Measurements from ENCODE around the gene GCSAM. TPM values are rescaled to one million over a fixed set of nuclear protein-coding genes. Genes with fewer than 3 reads are reported as not detected.

Gene GCSAM
- total RNA-seq, 2 experiments from 2014 or later = 14.5 to 14.6 TPM

DNA sequence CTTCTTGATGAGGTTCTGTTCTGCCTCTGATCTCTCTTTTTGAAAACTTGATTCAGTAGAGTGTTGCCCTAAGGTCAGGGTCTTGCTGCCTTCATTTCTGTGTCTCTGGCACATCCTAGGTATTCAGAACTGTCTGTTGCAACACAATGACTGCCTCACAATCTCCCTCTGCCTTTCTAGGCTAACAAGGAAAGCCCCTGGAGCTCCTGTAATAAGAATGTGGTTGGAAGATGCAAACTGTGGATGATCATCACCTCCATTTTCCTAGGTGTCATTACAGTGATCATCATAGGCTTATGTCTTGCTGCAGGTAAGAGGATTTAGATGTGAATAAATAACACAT, 39.9 kb downstream of the GCSAM start:
- Mint-ChIP-seq H3K4me3 (no peak overlapping the region), H3K4me1 (ENCODE audit: low read depth) (peaks cover 23% of the 10 kb centered on the region), H3K36me3 (ENCODE audit: low read depth) (no peaks in the 10 kb centered on the region), H3K9me3 (no peaks in the 10 kb centered on the region), H3K27me3 (ENCODE audit: low read depth) (peaks cover 1% of the 10 kb centered on the region), H3K27ac (no peak overlapping the region)
- no peak for DNase-seq
- CTCF ChIA-PET = no interaction called here
- intact Hi-C loops (cut with micrococcal nuclease) = no loop called here

DNA sequence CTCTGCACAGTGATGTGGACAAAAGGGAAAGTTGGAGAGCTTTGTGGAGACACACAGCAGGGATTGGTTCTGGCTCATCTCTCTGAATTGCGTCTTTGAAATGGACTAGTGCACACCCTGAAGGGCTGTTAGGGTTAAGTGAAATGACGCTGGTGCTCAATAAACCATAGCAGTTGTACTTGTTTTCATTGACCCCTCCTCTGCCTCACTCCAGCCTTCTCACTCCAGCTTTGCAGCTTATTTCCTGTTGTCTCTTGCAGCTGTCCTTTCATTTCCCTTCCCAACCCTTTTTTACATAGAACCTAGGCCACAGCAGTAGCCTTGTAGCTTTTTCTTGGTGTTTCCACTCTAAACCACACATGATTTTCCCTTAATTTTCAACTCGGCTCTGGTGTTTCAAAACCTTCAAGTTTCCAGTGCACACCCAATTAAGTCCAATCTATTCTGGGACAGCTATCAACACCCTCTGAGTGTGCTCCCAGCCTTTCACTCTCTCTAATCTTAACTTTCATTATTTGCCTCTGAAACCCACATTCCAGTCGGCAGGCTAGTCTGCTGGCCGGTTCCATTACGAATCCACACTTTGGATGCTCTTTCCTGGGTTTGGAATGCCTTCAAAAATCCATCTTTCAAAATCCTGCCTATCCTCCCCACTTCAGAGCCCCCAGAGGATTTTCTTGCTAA, 40.4 kb downstream of the GCSAM start:
- H3K36me3 Mint-ChIP-seq (ENCODE audit: low read depth) = no peaks in the 10 kb centered on the region
- no peak overlapping the region for H3K4me3 Mint-ChIP-seq
- no peak overlapping the region for H3K27ac Mint-ChIP-seq
- peaks cover 19% of the 10 kb centered on the region for H3K4me1 Mint-ChIP-seq (ENCODE audit: low read depth)
- peaks cover 6% of the 10 kb centered on the region for H3K27me3 Mint-ChIP-seq (ENCODE audit: low read depth)
- no peak for DNase-seq
- CTCF ChIA-PET = interaction anchor here (0.6 to 1.2 kb wide), 2 partner anchors 19 to 459 kb away, joined by 3 read pairs; no protein-coding TSS in a partner anchor
- no peaks in the 10 kb centered on the region for H3K9me3 Mint-ChIP-seq
- intact Hi-C loops (cut with micrococcal nuclease) = no loop called here

DNA sequence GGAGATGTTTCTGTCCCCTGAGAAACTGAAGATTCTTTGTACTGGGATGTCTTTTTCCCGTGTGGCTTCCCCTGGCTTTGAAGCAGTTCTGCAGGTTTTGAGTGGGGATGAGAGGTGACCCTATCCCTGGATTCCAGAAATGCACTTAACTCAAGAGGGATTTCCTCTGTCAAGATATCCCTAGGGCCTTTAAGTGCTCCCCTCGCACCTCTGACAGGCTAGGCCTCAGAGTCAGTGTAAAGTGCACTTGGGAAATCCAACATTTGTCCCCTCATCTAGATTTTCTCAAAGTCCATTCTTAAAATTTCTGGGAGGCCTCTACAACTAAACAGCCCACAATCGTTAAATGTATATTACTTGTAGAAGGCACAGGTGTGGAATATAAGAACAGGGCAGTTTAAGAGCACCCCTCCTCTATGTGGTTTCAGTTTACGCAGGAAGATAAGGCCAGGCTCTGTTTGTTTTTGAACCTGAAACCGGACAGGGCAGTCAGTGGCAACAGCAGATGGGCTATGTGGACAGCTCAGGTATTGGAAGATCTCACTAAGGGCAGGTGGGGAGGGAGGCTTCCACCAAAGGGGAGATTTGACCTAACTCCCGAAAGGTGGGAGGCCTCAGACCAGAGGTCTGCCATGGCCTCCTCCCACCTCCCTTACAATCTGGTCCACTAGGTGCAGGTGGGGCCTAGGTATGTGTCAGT, 42.0 kb downstream of the GCSAM start:
- Mint-ChIP-seq H3K27me3 (ENCODE audit: low read depth) (peaks cover 6% of the 10 kb centered on the region), H3K27ac (no peak overlapping the region), H3K4me1 (ENCODE audit: low read depth) (peaks cover 22% of the 10 kb centered on the region), H3K36me3 (ENCODE audit: low read depth) (no peaks in the 10 kb centered on the region), H3K9me3 (no peaks in the 10 kb centered on the region), H3K4me3 (no peak overlapping the region)
- no peak for DNase-seq
- intact Hi-C loops (cut with micrococcal nuclease) = no loop called here
- CTCF ChIA-PET = interaction anchor here (0.9 kb wide), 1 partner anchor 90 kb away, joined by 3 read pairs; no protein-coding TSS in a partner anchor

DNA sequence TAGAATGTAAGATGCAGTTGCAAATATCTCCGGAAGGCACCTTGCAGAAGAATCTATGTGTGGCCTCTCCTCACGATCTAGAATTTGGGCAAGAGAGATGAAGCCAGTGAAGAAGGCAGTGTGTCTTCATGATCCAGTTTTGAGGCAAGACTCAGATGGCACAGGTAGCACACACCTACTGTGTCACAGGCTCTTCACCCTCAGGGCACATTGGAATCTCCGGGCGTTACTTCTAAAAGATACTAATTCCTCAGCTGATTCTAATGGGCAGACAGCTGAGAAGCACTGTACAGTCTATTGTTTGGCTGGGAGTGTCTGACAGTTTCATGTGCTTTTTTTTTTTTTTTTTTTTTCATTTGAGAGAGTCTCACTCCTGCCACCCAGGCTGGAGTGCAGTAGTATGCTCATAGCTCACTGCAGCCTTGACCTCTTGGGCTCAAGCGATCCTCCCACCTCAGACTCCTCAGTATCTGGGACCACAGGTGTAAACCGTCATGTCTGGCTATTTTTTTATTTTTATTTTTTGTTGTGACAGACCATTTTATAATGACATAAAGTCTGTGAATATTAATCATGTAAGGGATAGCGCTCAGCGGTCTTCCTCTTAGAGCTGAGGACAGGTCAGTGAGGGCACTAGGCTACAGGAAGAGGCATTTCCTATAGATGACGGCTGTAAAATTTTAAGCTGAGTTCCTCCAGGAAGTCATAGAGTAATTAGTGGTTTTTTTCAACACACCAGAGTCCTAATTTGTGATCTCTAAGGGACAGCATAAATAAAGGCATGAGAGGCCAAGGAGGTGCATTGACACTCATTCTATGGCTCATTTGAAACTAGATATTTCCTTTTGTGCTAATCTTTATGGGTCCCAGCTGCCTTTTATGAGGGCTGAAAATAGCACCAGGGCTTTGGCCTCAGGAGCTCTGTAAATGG, 42.8 kb downstream of the GCSAM start:
- intact Hi-C loops (cut with micrococcal nuclease) = no loop called here
- CTCF ChIA-PET = interaction anchor here (0.9 kb wide), 1 partner anchor 89 kb away, joined by 3 read pairs; no protein-coding TSS in a partner anchor
- Mint-ChIP-seq H3K4me1 (ENCODE audit: low read depth) (peaks cover 30% of the 10 kb centered on the region), H3K4me3 (no peak overlapping the region), H3K27ac (no peak overlapping the region), H3K36me3 (ENCODE audit: low read depth) (no peaks in the 10 kb centered on the region), H3K9me3 (no peaks in the 10 kb centered on the region), H3K27me3 (ENCODE audit: low read depth) (peaks cover 6% of the 10 kb centered on the region)
- DNase-seq = no peak

DNA sequence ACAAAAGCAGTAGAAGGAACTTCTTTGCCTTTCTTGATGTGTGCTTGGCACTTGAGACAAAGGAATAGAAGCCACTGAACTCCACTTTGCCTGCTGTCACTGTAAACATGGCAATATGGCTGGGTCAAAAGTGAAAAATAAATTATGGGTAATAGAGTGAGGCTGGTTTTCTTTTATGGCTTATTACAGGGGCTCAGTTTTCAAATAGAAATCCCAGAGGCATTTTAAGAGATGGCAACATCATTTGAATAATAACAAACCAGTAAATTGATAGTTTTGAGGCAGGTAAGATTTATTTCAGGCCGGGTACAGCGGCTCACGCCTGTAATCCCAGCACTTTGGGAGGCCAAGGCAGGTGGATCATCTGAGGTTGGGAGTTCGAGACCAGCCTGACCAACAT, 44.1 kb downstream of the GCSAM start:
- Mint-ChIP-seq H3K4me1 (ENCODE audit: low read depth) (peaks cover 31% of the 10 kb centered on the region), H3K27me3 (ENCODE audit: low read depth) (peaks cover 6% of the 10 kb centered on the region), H3K9me3 (no peaks in the 10 kb centered on the region), H3K4me3 (no peak overlapping the region), H3K27ac (no peak overlapping the region), H3K36me3 (ENCODE audit: low read depth) (no peaks in the 10 kb centered on the region)
- DNase-seq = no peak
- intact Hi-C loops (cut with micrococcal nuclease) = no loop called here
- CTCF ChIA-PET = interaction anchor here (0.7 kb wide), 1 partner anchor 43 kb away, joined by 3 read pairs; no protein-coding TSS in a partner anchor

DNA sequence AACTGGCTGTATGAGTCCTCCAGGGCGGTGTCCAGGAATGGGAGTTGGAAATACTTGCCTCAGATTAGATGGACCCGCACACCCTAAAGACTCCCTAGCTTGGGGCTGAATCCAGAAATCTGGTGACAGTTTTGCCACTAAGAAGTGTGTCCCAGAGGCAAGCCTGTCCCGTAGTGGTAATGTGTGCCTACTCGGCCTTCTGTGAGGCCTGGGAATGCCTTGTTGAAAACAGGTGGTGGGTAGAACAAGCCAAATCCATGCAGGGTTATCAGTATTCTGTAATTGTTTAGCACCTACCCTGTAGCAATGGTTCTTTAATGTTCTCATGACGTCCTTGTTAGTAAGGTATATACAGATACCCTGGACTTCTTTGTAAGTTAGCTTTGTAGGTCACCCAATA, 45.3 kb downstream of the GCSAM start:
- intact Hi-C loops (cut with micrococcal nuclease) = no loop called here
- H3K4me3 Mint-ChIP-seq = no peak overlapping the region
- CTCF ChIA-PET = interaction anchor here (0.9 kb wide), 1 partner anchor 24 kb away, joined by 3 read pairs; no protein-coding TSS in a partner anchor

DNA sequence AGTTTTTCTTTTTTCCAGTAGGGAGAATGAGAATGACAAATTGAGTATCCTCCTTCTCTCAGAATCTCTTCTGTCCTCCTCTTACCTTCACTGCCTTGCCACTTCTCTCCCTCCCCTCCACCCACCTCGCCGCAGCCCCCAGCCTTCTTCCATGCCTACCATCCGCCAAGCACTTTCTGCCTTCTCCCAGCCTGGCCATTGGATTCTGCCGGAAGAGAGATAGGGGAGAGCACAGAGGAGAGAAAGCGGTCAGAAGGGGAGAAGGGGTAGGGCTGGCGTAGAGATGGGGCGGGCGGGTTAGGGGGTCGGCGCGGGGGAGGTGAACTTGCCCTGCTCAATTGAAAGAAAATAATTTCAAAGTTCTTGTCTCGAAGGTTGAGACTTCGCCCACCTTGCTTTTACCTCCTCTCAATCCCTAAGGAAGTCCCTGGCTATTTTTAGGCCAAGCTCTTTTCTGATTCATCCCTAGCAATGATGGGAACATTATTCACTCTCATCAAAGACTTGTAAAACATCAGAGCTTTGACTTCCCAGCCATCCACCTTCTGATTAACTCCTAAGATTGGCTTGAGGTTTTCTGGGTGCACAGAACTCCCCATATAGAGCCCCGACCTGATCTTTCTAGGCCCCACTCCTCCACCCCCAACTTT, 46.0 kb downstream of the GCSAM start:
- Mint-ChIP-seq H3K36me3 (ENCODE audit: low read depth) (no peaks in the 10 kb centered on the region), H3K4me3 (peak overlapping the region; percentile 82), H3K27ac (peak overlapping the region; percentile 9), H3K9me3 (no peaks in the 10 kb centered on the region), H3K27me3 (ENCODE audit: low read depth) (peaks cover 6% of the 10 kb centered on the region), H3K4me1 (ENCODE audit: low read depth) (peaks cover 19% of the 10 kb centered on the region)
- intact Hi-C loops (cut with micrococcal nuclease) = no loop called here
- no peak for DNase-seq
- CTCF ChIA-PET = interaction anchor here (0.9 to 1.2 kb wide), 2 partner anchors 24 to 44 kb away, joined by 3 read pairs; no protein-coding TSS in a partner anchor

More for the DNA sequence above, 45.3 kb downstream of the GCSAM start:
- Mint-ChIP-seq H3K27ac (no peak overlapping the region), H3K36me3 (ENCODE audit: low read depth) (no peaks in the 10 kb centered on the region), H3K9me3 (no peaks in the 10 kb centered on the region), H3K27me3 (ENCODE audit: low read depth) (peaks cover 6% of the 10 kb centered on the region), H3K4me1 (ENCODE audit: low read depth) (peaks cover 25% of the 10 kb centered on the region)
- no peak for DNase-seq

DNA sequence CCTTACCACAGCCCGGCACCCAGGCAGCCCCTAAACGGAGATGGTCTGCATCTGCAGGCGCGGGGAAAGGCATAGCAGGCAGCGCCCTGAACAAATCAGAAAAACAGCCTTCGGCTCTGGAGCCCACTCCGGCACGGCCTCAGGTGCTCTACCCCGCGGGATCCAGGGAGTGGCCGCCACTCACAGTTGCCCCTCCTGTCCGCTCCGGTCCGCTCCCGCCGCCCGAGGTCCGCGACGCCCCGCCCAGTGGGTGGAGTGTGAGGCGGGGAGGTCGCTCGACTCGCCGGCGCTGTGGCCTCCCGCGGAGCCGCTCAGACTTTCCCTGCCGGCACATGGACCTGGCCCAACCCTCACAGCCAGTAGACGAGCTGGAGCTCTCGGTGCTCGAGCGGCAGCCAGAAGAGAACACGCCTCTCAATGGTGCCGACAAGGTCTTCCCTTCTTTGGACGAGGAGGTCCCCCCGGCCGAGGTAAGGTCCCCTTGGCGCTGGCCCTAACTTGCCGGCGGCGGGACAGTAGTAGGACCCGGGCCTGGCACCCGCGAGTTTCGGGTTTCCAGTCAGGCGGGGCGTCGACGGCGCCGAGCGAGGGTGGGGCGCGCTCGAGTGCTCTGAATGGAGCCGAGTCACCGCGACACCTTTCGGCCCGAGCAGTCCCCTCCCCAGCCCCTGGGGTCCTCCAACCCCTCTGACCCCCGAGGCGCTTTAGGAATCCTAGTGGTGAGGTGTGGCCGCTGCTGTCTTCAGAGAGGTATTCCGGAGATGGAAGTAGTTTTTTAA, 46.8 kb downstream of the GCSAM start, which contains the start of gene C3orf52:
Gene C3orf52, plus strand, starts transcription at position 314 of the 779 bp plus-strand sequence. Its CDS starts 19 bp downstream, at position 333.
- peaks cover 6% of the 10 kb centered on the region for H3K27me3 Mint-ChIP-seq (ENCODE audit: low read depth)
- no peaks in the 10 kb centered on the region for H3K36me3 Mint-ChIP-seq (ENCODE audit: low read depth)
- CTCF ChIA-PET = interaction anchor here (0.7 to 1.2 kb wide), 2 partner anchors 25 to 43 kb away, joined by 3 read pairs; no protein-coding TSS in a partner anchor
- H3K27ac Mint-ChIP-seq = peak within 1 kb of the TSS; percentile 9
- H3K4me3 Mint-ChIP-seq = peak within 1 kb of the TSS; percentile 82
- H3K9me3 Mint-ChIP-seq = no peaks in the 10 kb centered on the region
- peaks cover 19% of the 10 kb centered on the region for H3K4me1 Mint-ChIP-seq (ENCODE audit: low read depth)
- intact Hi-C loops (cut with micrococcal nuclease) = no loop called here
- DNase-seq = peak; percentile 63

DNA sequence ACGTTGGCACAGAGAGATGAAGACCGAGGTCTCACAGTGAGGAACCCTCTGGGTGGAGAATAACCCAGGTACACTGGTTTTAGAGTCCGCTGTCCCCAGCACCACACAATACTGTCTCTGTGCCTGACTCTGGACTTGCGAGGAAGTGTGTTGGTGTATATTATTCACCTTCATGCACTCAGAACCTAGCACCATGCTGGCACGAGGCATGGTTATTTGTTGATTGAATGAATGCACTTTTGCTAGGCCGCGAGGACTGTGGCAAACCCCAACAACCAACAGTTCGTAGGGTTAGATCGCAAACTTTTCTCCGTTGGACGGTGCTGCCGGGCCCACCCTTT, 47.3 kb downstream of the GCSAM start:
- CTCF ChIA-PET = interaction anchor here (0.7 kb wide), 1 partner anchor 26 kb away, joined by 3 read pairs; no protein-coding TSS in a partner anchor
- H3K36me3 Mint-ChIP-seq (ENCODE audit: low read depth) = no peaks in the 10 kb centered on the region
- H3K4me1 Mint-ChIP-seq (ENCODE audit: low read depth) = peaks cover 19% of the 10 kb centered on the region
- DNase-seq = no peak
- intact Hi-C loops (cut with micrococcal nuclease) = no loop called here
- H3K9me3 Mint-ChIP-seq = no peaks in the 10 kb centered on the region
- no peak overlapping the region for H3K27ac Mint-ChIP-seq
- peak overlapping the region; percentile 82 for H3K4me3 Mint-ChIP-seq
- H3K27me3 Mint-ChIP-seq (ENCODE audit: low read depth) = peaks cover 6% of the 10 kb centered on the region

DNA sequence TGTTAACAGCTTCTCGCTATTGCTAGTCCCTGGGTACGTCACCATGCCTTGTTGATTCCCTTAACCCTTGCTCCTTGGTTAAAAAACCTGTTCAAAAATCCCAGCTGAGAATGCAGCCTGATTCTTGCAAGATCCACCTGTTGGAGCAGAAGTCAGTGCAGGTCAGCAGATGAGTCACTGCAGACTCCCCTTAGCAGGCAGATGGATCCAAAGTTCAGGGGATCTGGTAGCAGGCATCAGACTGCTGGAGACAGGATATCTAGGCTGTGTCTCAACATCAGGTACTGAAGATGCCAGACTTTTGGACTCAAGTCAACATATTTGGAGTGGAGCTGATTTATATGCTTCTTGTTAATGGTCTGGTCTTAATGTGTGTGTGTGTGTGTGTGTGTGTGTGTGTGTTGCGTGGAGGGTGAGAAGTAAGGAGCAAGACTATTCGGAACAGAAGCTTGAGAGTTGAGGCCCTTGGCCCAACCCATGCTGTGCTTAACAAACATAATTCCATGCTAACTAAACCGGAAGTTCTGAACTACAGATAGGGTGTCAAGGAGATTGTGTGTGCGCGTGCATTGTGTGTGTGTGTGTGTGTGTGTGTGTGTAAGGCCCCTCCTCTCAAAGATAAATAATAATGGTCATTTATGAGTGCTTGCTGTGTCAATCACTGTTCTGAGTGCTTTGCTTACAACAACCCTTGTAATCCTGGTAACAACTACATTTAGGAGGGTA, 47.9 kb downstream of the GCSAM start:
- Mint-ChIP-seq H3K27ac (no peak overlapping the region), H3K9me3 (no peaks in the 10 kb centered on the region), H3K4me3 (peak overlapping the region; percentile 82), H3K36me3 (ENCODE audit: low read depth) (no peaks in the 10 kb centered on the region), H3K4me1 (ENCODE audit: low read depth) (peaks cover 19% of the 10 kb centered on the region), H3K27me3 (ENCODE audit: low read depth) (peaks cover 6% of the 10 kb centered on the region)
- no peak for DNase-seq
- intact Hi-C loops (cut with micrococcal nuclease) = no loop called here
- CTCF ChIA-PET = interaction anchor here (1.3 kb wide), 1 partner anchor 41 kb away, joined by 5 read pairs; no protein-coding TSS in a partner anchor

DNA sequence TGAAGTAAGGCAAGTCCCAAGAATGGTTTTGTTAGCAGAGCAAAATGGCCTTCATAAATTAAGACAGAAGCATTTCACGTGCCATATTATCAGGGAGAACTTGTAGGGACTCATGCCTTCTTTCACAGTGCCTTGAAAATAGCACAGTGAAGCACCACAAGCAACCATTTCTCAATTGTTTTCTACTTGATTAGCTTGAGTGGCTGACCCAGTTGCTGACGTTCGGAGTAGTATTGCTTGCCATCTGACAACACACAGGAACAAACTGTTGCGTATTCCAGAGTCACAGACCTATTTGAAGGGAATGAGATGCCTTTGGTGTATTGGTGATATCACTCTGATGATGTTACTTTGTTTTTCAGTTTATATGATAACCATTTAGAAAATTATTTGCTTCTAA, 49.8 kb downstream of the GCSAM start:
- Mint-ChIP-seq H3K4me1 (ENCODE audit: low read depth) (peaks cover 19% of the 10 kb centered on the region), H3K27ac (no peak overlapping the region), H3K9me3 (no peaks in the 10 kb centered on the region), H3K36me3 (ENCODE audit: low read depth) (no peaks in the 10 kb centered on the region), H3K27me3 (ENCODE audit: low read depth) (peaks cover 6% of the 10 kb centered on the region), H3K4me3 (no peak overlapping the region)
- intact Hi-C loops (cut with micrococcal nuclease) = no loop called here
- CTCF ChIA-PET = no interaction called here
- no peak for DNase-seq
